Suprapubic skin (tissue), 4 donors: ENCODE results near the gene DDIT3.

Source experiments
- EP300 ChIP-seq: sonication (generic); formaldehyde crosslinking; IDR thresholded peaks from one replicate; pipeline ENCODE4 v1.6.1; 2017; ENCODE audit warnings: antibody characterized with exemption
- POLR2A ChIP-seq, 2 donors: fragments of 450-650 bp; IDR thresholded peaks; one replicate each; pipeline ENCODE4 v1.6.1; 2017; ENCODE audit warnings: antibody characterized with exemption in 2 of 2, mild to moderate bottlenecking in 2 of 2, moderate library complexity in 2 of 2
- POLR2AphosphoS5 ChIP-seq, 3 donors: sonication (generic); formaldehyde crosslinking; IDR thresholded peaks; one replicate each; pipeline ENCODE4 v1.6.1; 2017; ENCODE audit warnings: antibody characterized with exemption in 3 of 3
- TF ChIP-seq, protein P1 (sequence below), 2 donors: fragments of 200-600 bp in 1 of 2; fragments of 450-650 bp in 1 of 2; sonication (generic) in 1 of 2; IDR thresholded peaks; one replicate each; pipeline ENCODE4 v1.5.1; 2016 to 2019; ENCODE audit warnings: antibody characterized with exemption in 2 of 2, mild to moderate bottlenecking in 1 of 2, moderate library complexity in 1 of 2

DNA sequence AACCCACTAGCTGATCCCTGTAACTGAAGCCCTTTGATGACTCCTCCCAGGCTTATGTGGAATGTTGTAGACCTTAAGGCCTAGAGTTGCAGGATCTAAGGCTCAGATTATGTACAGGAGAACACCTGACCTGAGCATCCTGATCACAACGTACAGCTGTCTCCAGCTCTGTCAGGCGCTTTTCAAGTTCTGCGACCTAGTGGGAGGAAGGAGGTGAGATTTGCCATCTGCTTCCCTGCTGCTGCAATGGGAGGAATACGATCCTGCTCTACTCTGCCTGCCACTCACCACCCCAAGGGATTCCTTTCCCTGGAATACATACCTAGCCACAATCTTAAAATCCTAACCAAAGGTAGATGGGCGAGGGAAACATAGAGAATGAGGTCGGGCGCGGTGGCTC lies 12.8 kb upstream of the DDIT3 start:
- TF ChIP-seq, protein P1, sequence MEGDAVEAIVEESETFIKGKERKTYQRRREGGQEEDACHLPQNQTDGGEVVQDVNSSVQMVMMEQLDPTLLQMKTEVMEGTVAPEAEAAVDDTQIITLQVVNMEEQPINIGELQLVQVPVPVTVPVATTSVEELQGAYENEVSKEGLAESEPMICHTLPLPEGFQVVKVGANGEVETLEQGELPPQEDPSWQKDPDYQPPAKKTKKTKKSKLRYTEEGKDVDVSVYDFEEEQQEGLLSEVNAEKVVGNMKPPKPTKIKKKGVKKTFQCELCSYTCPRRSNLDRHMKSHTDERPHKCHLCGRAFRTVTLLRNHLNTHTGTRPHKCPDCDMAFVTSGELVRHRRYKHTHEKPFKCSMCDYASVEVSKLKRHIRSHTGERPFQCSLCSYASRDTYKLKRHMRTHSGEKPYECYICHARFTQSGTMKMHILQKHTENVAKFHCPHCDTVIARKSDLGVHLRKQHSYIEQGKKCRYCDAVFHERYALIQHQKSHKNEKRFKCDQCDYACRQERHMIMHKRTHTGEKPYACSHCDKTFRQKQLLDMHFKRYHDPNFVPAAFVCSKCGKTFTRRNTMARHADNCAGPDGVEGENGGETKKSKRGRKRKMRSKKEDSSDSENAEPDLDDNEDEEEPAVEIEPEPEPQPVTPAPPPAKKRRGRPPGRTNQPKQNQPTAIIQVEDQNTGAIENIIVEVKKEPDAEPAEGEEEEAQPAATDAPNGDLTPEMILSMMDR (IDR thresholded peaks at IDR 0.05): no peak
- TF ChIP-seq POLR2AphosphoS5 (IDR thresholded peaks at IDR 0.05) (no peak), POLR2A (IDR thresholded peaks at IDR 0.05) (no peak), EP300 (no peak)
